Measurements from ENCODE around the gene CDC37L1.
A peak's percentile ranks its signal among the peaks of the same experiment; 100 is the strongest.

Gene CDC37L1

DNA sequence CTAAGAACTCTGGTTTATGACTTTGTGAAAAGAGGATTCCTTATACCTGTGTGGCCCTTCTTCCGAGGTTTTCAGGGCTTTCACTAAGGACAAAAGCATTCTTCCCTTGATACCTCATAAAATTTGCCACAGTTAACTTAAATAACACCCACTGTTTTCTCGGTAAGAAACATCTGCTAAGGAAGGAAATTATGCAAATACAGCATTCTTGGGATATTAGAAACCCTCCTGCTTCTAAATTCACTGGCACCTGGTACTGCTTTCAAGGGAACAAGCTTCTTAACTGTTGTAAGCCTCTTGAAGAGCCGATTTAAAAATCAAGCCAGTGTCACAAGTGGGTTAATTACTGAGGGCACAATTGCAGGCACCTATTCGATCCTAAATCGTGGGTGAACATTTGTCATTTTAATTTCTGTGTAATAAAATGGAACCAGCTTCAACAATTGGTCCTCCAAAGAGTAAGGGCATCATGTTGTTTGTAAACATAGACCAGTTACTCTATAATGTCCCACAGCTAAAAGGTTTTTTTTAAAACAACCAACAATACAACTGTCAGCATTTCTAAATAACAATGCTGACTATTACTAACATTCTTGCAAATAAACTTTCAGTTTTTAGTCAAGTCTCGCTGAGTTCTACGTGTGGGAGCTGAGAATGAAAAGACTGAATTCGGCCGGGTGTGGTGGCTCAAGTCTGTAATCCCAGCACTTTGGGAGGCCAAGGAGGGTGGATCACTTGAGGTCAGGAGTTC is 35.1 kb downstream of the CDC37L1 start:
- Mint-ChIP-seq H3K27ac (no peak overlapping the region), H3K27me3 (ENCODE audit: low read depth) (no peaks in the 10 kb centered on the region), H3K9me3 (no peaks in the 10 kb centered on the region), H3K4me3 (no peak overlapping the region), H3K36me3 (ENCODE audit: low read depth) (peaks cover 38% of the 10 kb centered on the region), H3K4me1 (ENCODE audit: low read depth) (no peaks in the 10 kb centered on the region)

DNA sequence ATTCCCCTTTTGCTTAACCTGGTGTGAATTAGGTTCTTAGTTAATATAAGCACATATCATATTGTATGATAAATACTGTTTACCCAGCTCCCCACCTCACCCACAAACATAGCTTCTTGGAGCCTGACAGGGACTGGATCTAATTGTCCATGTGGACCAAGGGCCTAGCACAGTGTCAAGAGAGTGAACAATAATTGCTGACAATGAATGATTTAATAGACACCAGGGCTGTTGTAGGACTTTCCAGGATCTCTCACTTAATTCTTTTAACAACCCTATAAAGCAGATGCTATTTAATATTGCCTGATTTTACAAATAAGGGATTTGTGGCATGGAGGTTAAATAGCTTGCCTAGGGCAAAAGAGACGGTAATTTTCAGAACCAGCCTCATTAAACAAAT is 36.8 kb downstream of the CDC37L1 start:
- Mint-ChIP-seq H3K27ac (no peak overlapping the region), H3K27me3 (ENCODE audit: low read depth) (no peaks in the 10 kb centered on the region), H3K4me3 (no peak overlapping the region), H3K4me1 (ENCODE audit: low read depth) (no peaks in the 10 kb centered on the region), H3K36me3 (ENCODE audit: low read depth) (peaks cover 36% of the 10 kb centered on the region), H3K9me3 (no peaks in the 10 kb centered on the region)

GRCh38 chr9:4717815-4718214 is 38.4 kb downstream of the CDC37L1 start:
- Mint-ChIP-seq H3K9me3 (no peaks in the 10 kb centered on the region), H3K4me1 (ENCODE audit: low read depth) (no peaks in the 10 kb centered on the region), H3K27ac (no peak overlapping the region), H3K4me3 (no peak overlapping the region), H3K27me3 (ENCODE audit: low read depth) (no peaks in the 10 kb centered on the region), H3K36me3 (ENCODE audit: low read depth) (peaks cover 32% of the 10 kb centered on the region)

- H3K4me3 Mint-ChIP-seq, result no peak overlapping the region
- H3K27ac Mint-ChIP-seq, result peak overlapping the region; percentile 9
- no peaks in the 10 kb centered on the region for H3K27me3 Mint-ChIP-seq (ENCODE audit: low read depth)
- no peaks in the 10 kb centered on the region for H3K9me3 Mint-ChIP-seq
- H3K36me3 Mint-ChIP-seq (ENCODE audit: low read depth), result peaks cover 29% of the 10 kb centered on the region
- H3K4me1 Mint-ChIP-seq (ENCODE audit: low read depth), result no peaks in the 10 kb centered on the region
These were observed 39.5 kb downstream of the CDC37L1 start for GRCh38 chr9:4718911-4719310.

DNA sequence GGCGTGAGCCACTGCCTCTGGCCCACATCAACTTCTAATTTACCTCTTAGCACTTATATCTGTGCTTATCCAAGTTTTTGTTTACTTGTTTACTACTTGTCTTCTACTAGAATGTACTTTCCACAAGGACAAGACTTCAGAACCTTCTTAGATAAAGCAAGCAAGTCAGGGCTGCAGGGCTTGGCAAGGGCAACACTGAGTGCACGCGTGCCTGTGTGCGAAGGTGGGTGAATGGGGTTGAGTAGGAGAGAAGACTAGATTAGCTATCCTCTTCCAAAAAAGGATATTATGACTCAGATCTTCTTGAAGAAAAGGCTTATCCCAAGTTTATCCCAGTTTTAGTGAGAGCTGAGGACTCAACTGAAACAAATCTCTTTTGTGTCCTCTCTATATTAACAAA is 42.4 kb downstream of the CDC37L1 start:
- Mint-ChIP-seq H3K36me3 (ENCODE audit: low read depth) (peaks cover 31% of the 10 kb centered on the region), H3K4me3 (no peak overlapping the region), H3K27ac (no peak overlapping the region), H3K27me3 (ENCODE audit: low read depth) (no peaks in the 10 kb centered on the region), H3K9me3 (no peaks in the 10 kb centered on the region), H3K4me1 (ENCODE audit: low read depth) (peaks cover 10% of the 10 kb centered on the region)

- peaks cover 23% of the 10 kb centered on the region for H3K36me3 Mint-ChIP-seq (ENCODE audit: low read depth)
These were observed 46.5 kb downstream of the CDC37L1 start for GRCh38 chr9:4725706-4726442.

GRCh38 chr9:4727593-4727992 is 48.2 kb downstream of the CDC37L1 start:
- no peak overlapping the region for H3K27ac Mint-ChIP-seq
- H3K27me3 Mint-ChIP-seq (ENCODE audit: low read depth), result no peaks in the 10 kb centered on the region
- H3K9me3 Mint-ChIP-seq, result no peaks in the 10 kb centered on the region
- H3K4me1 Mint-ChIP-seq (ENCODE audit: low read depth), result peaks cover 17% of the 10 kb centered on the region
- no peak overlapping the region for H3K4me3 Mint-ChIP-seq
- peaks cover 23% of the 10 kb centered on the region for H3K36me3 Mint-ChIP-seq (ENCODE audit: low read depth)

More at GRCh38 chr9:4725706-4726442, 46.5 kb downstream of the CDC37L1 start:
- no peaks in the 10 kb centered on the region for H3K27me3 Mint-ChIP-seq (ENCODE audit: low read depth)
- peaks cover 17% of the 10 kb centered on the region for H3K4me1 Mint-ChIP-seq (ENCODE audit: low read depth)
- no peak overlapping the region for H3K4me3 Mint-ChIP-seq
- H3K9me3 Mint-ChIP-seq, result no peaks in the 10 kb centered on the region
- H3K27ac Mint-ChIP-seq, result no peak overlapping the region

GRCh38 chr9:4732890-4733289 is 53.5 kb downstream of the CDC37L1 start:
- Mint-ChIP-seq H3K4me3 (no peak overlapping the region), H3K36me3 (ENCODE audit: low read depth) (peaks cover 12% of the 10 kb centered on the region), H3K27me3 (ENCODE audit: low read depth) (no peaks in the 10 kb centered on the region), H3K9me3 (no peaks in the 10 kb centered on the region), H3K4me1 (ENCODE audit: low read depth) (peaks cover 20% of the 10 kb centered on the region), H3K27ac (no peak overlapping the region)

DNA sequence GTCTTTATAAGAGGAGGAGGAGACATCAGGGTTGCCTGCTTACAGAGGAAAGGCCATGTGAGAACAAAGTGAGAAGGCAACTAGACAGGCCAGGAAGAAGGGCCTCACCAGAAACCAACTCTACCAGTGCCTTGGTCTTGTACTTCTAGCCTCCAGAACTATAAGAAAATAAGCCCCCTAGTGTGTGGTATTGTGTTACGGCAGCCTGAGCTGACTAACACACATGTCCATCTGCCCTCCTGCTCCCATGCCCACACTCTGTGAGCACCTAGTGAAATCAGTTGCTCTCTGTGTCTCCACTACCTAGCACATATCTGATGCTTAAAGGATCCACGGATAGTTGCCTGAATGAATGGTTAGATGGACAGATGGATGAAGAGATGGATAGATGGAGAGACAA is 54.8 kb downstream of the CDC37L1 start:
- no peak overlapping the region for H3K4me3 Mint-ChIP-seq

GRCh38 chr9:4738866-4739586 is 59.7 kb downstream of the CDC37L1 start:
- Mint-ChIP-seq H3K9me3 (no peaks in the 10 kb centered on the region), H3K27ac (peak overlapping the region; percentile 6), H3K4me1 (ENCODE audit: low read depth) (peaks cover 31% of the 10 kb centered on the region), H3K4me3 (peak overlapping the region; percentile 91), H3K36me3 (ENCODE audit: low read depth) (peaks cover 8% of the 10 kb centered on the region), H3K27me3 (ENCODE audit: low read depth) (no peaks in the 10 kb centered on the region)

More for the DNA sequence above, 54.8 kb downstream of the CDC37L1 start:
- Mint-ChIP-seq H3K36me3 (ENCODE audit: low read depth) (peaks cover 12% of the 10 kb centered on the region), H3K27me3 (ENCODE audit: low read depth) (no peaks in the 10 kb centered on the region), H3K4me1 (ENCODE audit: low read depth) (peaks cover 23% of the 10 kb centered on the region), H3K9me3 (no peaks in the 10 kb centered on the region), H3K27ac (no peak overlapping the region)

DNA sequence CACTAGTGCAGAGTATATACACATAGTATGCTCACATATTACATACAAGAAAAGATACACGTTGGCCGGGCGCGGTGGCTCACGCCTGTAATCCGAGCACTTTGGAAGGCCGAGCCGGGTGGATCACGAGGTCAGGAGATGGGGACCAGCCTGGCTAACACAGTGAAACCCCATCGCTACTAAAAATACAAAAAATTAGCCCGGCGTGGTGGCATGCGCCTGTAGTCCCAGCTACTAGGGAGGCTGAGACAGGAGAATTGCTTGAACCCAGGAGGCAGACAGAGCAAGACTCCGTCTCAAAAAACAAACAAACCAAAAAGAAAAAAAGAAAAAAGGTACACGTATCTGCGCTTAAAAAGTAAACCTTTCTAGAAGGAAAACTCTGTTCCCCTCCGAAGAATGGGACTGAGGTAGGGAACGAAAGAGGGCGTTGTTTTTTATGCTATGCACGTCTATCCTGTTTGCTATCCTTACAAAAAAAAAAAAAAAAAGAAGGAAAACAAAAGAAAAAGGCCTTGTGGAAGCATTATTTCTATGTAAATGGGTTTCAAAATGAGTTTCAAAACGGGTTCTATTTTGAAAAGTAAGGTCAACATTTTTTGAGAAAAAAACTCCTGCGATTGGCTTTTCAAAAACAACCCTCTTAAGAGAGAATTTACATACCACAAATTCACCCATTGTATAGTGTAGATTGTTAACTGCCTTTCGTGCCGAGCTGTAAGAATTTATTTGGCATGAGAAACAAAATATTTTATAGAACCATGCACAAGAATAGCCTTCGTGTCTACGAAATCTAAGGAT is 60.4 kb downstream of the CDC37L1 start:
- Mint-ChIP-seq H3K27me3 (ENCODE audit: low read depth) (no peaks in the 10 kb centered on the region), H3K4me1 (ENCODE audit: low read depth) (peaks cover 31% of the 10 kb centered on the region), H3K9me3 (no peaks in the 10 kb centered on the region), H3K27ac (peak overlapping the region; percentile 83), H3K36me3 (ENCODE audit: low read depth) (peaks cover 8% of the 10 kb centered on the region), H3K4me3 (peak overlapping the region; percentile 91)

DNA sequence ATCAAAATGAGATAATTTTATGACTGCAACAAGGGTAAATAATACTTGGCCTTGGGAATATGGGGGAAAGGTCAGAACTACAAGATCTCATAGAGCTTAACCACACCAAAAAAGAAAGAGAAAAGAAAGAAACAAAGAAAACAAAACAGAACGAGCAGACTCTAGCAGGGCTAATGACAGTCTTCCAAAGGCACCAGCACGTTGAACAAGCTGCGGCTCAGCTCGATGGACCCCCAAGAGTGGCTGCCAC is 60.9 kb downstream of the CDC37L1 start:
- H3K27me3 Mint-ChIP-seq (ENCODE audit: low read depth), result no peaks in the 10 kb centered on the region
- H3K4me1 Mint-ChIP-seq (ENCODE audit: low read depth), result peaks cover 31% of the 10 kb centered on the region
- peak overlapping the region; percentile 83 for H3K27ac Mint-ChIP-seq
- H3K36me3 Mint-ChIP-seq (ENCODE audit: low read depth), result peaks cover 8% of the 10 kb centered on the region
- peak overlapping the region; percentile 91 for H3K4me3 Mint-ChIP-seq
- H3K9me3 Mint-ChIP-seq, result no peaks in the 10 kb centered on the region

DNA sequence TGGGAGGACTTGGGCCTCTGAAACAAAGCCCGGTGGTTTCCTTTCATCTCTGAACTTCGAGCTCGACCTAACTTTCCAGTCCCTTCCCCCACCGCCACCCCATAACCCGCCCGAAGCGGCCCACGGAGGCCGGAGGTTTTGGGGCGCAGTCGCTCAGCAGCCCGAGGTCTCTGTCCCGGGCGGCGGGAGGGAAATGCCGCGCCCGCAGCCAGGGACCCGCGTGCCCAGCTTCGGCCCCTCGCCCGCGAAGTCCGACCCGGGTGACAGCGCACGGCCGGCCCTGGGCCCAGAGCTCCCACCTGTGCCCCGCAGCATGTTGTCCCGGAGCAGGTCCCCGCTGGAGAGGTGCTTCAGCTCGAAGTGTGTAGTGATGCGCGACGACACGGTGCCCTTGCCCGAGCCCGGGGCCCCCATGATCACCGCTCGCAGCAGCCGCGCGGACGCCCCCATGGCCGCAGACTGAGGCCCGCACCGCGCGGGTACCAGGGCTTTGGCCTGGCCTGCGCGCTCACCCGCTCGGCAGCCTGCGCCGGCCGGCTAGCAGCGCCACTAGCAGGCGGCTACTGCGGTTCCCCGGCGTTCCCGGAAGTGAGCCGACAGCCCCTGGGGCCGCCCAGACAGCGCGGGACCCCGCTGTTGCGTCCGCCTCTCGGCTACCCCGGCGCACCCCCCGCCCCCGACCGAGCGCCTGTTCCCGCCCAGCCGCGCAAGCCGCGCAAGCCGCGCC is 61.4 kb downstream of the CDC37L1 start, which contains the start of gene AK3:
AK3 (minus strand) TSS at position 565 of the 727 bp plus-strand sequence; CDS start at position 450, 115 bp downstream.
- no peaks in the 10 kb centered on the region for H3K9me3 Mint-ChIP-seq
- H3K27me3 Mint-ChIP-seq (ENCODE audit: low read depth), result no peaks in the 10 kb centered on the region
- peaks cover 31% of the 10 kb centered on the region for H3K4me1 Mint-ChIP-seq (ENCODE audit: low read depth)
- H3K27ac Mint-ChIP-seq, result peak within 1 kb of the TSS; percentile 87
- peaks cover 8% of the 10 kb centered on the region for H3K36me3 Mint-ChIP-seq (ENCODE audit: low read depth)
- H3K4me3 Mint-ChIP-seq, result peak within 1 kb of the TSS; percentile 91

Measured in T-helper 1 cell treated with Interleukin-12 subunit alpha and Interleukin-12 subunit beta and Interleukin-4 antibody, amounts not matched to agents 30 μg/mL and 1 μg/mL, for 36 hours (primary cell).